SK-N-SH treated with all-trans-retinoic acid at 6 μM for 48 hours (cell line): Measurements from ENCODE around the gene CST2.

Source experiments
- CSDC2 ChIP-seq: fragments of 250-450 bp; sonication (Bioruptor Pico); IDR thresholded peaks from 2 replicates; pipeline ENCODE4 v1.5.0; 2020; ENCODE audit warnings: mild to moderate bottlenecking, moderate library complexity
- ESRRG ChIP-seq: fragments of 250-450 bp; sonication (Bioruptor Pico); IDR thresholded peaks from 2 replicates; pipeline ENCODE4 v1.6.1; 2021; ENCODE audit warnings: mild to moderate bottlenecking
- ISL1 ChIP-seq: fragments of 250-450 bp; sonication (Bioruptor Pico); IDR thresholded peaks from 2 replicates; pipeline ENCODE4 v2.1.2; 2022; ENCODE audit warnings: mild to moderate bottlenecking, moderate library complexity
- PATZ1 ChIP-seq: fragments of 250-450 bp; sonication (Bioruptor Pico); IDR thresholded peaks from 2 replicates; pipeline ENCODE4 v1.8.0; 2020; ENCODE audit warnings: mild to moderate bottlenecking, moderate library complexity, borderline replicate concordance
- TCF4 ChIP-seq: fragments of 250-450 bp; sonication (Bioruptor Pico); IDR thresholded peaks from 2 replicates; pipeline ENCODE4 v1.8.0; 2021; ENCODE audit warnings: mild to moderate bottlenecking, moderate library complexity, borderline replicate concordance
- TOX ChIP-seq: fragments of 250-450 bp; sonication (Bioruptor Pico); IDR thresholded peaks from 2 replicates; pipeline ENCODE4 v1.8.0; 2021; ENCODE audit warnings: mild to moderate bottlenecking, moderate library complexity, borderline replicate concordance
- ZFP3 ChIP-seq: fragments of 250-450 bp; sonication (Bioruptor Pico); IDR thresholded peaks from 2 replicates; pipeline ENCODE4 v1.5.0; 2020; ENCODE audit warnings: mild to moderate bottlenecking, moderate library complexity
- ZNF8 ChIP-seq: fragments of 450-650 bp; formaldehyde crosslinking; IDR thresholded peaks from 2 replicates; pipeline ENCODE4 v1.5.0; 2020; ENCODE audit warnings: mild to moderate bottlenecking, moderate library complexity
- TF ChIP-seq, protein P1 (sequence below): fragments of 250-450 bp; sonication (Bioruptor Pico); IDR thresholded peaks from 2 replicates; pipeline ENCODE4 v1.8.0; 2021; ENCODE audit warnings: low read depth, mild to moderate bottlenecking, moderate library complexity, borderline replicate concordance

DNA sequence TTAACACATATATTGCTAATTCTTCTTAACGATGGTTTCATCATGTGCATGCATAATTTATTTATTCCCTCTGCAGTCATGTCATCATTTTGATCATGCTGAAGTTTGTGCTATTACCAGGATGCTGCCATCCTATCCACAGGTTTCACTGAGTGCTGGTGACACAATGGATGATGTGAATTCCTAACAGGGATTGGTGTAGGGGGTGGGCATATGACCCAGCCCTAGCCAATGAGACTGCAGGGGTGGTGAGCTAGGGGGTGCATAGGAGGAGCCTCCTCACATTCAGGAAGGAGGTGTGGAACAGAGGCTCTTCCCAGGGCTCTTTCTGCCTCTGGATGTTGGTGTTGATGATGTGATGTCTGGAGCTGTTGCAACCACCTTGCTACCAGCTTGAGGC, 45.5 kb upstream of the CST2 start:
- TF ChIP-seq TCF4 (CRISPR knock-in tag) (no peak), TOX (no peak), CSDC2 (CRISPR knock-in tag) (no peak), ISL1 (CRISPR knock-in tag) (no peak), PATZ1 (no peak), ZFP3 (CRISPR knock-in tag) (no peak), ZNF8 (CRISPR knock-in tag) (no peak), ESRRG (CRISPR knock-in tag) (no peak)
- TF ChIP-seq, protein P1, sequence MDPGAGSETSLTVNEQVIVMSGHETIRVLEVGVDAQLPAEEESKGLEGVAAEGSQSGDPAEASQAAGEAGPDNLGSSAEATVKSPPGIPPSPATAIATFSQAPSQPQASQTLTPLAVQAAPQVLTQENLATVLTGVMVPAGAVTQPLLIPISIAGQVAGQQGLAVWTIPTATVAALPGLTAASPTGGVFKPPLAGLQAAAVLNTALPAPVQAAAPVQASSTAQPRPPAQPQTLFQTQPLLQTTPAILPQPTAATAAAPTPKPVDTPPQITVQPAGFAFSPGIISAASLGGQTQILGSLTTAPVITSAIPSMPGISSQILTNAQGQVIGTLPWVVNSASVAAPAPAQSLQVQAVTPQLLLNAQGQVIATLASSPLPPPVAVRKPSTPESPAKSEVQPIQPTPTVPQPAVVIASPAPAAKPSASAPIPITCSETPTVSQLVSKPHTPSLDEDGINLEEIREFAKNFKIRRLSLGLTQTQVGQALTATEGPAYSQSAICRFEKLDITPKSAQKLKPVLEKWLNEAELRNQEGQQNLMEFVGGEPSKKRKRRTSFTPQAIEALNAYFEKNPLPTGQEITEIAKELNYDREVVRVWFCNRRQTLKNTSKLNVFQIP (CRISPR knock-in tag): no peak
